Activated naive CD4-positive, alpha-beta T cell treated with anti-CD3 and anti-CD28 coated beads for 36 hours (primary cell): Measurements from ENCODE around the gene TNFRSF4. TPM values are rescaled to one million over a fixed set of nuclear protein-coding genes. Genes with fewer than 3 reads are reported as not detected.

Source experiments
- CTCF ChIA-PET: fragments of 350-600 bp; sonication (Branson Sonifier 250); formaldehyde crosslinking; loops from one replicate; lab custom pipeline; 2021; ENCODE audit warnings: antibody characterized with exemption; lab: Charles Lee
- DNase-seq: peaks from one replicate; pipeline ENCODE4 v3.0.0-alpha.2; 2020
- H3K27ac Mint-ChIP-seq: one replicate; pipeline ENCODE4 v1.8.0; 2021; ENCODE audit warnings: mild to moderate bottlenecking, mixed read lengths
- H3K27me3 Mint-ChIP-seq: one replicate; pipeline ENCODE4 v1.8.0; 2021; ENCODE audit warnings: low read depth, mixed read lengths
- H3K36me3 Mint-ChIP-seq: one replicate; pipeline ENCODE4 v1.8.0; 2021; ENCODE audit warnings: low read depth, mixed read lengths
- H3K4me1 Mint-ChIP-seq: one replicate; pipeline ENCODE4 v1.8.0; 2021; ENCODE audit warnings: low read depth, mixed read lengths
- H3K4me3 Mint-ChIP-seq: one replicate; pipeline ENCODE4 v1.8.0; 2021; ENCODE audit warnings: mild to moderate bottlenecking, moderate library complexity, mixed read lengths
- H3K9me3 Mint-ChIP-seq: one replicate; pipeline ENCODE4 v1.8.0; 2021; ENCODE audit warnings: mixed read lengths
- intact Hi-C: fragments of 100-400 bp; cut with micrococcal nuclease; formaldehyde crosslinking; loops from one replicate; pipeline ENCODE4 v1.15.1; 2023
- total RNA-seq, 2 experiments: library from RNA; stranded (reverse); gene quantifications; one replicate each; pipeline ENCODE4 v1.2.3, GENCODE V29; 2021

TNFRSF4 gene
- total RNA-seq, 2 experiments from 2014 or later = 107 to 110 TPM

DNA sequence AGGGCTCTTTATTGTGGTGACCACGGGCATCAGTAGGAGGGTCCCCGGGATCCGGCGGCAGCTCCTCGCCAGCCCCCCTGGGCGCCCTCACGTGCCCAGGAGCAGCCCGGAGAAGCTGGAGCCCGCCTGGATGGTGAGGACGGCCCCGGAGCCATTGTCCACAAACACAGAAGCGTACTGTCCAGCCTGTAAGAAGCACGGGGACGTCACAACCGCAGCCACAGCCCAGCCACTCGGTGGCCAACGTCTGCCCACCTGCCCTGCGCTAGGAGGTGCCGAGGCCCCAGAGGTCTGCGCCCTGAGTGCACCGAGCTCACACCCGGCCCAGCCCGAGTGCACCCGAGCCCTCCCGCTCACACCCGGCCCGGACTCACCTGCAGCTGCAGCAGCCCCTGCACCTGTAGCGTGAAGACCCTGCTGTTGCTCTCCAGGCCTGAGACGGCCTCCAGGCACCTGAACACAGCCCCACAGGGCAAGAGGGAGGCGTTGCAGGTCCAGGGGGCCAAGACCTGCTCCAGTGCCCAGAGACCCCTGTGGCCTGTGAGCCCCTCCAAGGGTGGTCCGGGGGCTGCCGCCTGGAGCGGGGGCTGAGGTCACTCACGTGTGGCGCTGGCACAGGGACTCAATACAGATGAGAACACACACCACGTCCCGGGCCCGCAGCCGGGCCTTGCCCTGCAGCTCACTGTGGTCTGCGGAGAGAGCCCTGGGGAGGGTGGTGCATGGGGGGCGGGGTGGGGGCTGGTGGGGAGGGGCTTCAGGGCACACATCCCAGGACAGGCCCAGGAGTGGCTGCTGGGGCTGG is 28.7 kb upstream of the TNFRSF4 start:
- Mint-ChIP-seq H3K4me1 (no peaks in the 10 kb centered on the region), H3K27ac (no peak overlapping the region), H3K27me3 (peaks cover 5% of the 10 kb centered on the region), H3K4me3 (no peak overlapping the region), H3K9me3 (no peaks in the 10 kb centered on the region), H3K36me3 (no peaks in the 10 kb centered on the region)
- DNase-seq = no peak
- CTCF ChIA-PET = interaction anchor here (0.8 to 1.2 kb wide), 2 partner anchors 8 to 120 kb away, joined by 3 to 4 read pairs; no protein-coding TSS in a partner anchor
- intact Hi-C loops = no loop called here

DNA sequence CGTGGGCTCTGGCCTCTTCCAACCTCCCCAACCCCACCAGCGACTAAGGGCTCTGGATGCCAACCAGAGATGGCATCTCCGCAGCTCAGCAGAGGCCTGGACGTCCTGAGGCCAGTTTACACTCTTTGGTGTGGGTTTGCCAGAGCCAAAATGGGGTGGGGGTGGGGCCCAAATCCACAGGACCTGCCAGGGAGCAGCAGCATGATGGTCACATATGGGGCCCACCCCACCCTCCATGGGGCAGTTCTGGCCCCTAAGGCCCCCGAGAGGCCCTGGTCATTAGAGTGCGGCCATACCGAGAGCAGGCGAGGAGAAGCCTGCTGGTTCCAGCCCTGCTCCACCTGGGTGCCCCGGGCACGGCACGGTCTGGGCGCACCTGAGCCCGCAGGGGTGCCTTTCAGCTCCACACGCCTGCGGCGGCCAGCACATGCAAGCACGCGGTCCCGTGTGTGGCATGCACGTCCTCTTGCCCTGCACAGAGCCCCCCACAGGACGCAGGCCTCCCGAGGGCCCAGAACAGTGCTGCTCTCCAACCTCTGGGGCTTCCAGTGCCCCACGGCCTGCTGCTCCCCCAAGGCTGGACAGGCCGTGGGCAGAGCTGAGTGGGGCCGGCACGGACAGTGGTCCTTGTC is 27.8 kb upstream of the TNFRSF4 start:
- intact Hi-C loops = no loop called here
- Mint-ChIP-seq H3K27me3 (peaks cover 5% of the 10 kb centered on the region), H3K36me3 (no peaks in the 10 kb centered on the region)

DNA sequence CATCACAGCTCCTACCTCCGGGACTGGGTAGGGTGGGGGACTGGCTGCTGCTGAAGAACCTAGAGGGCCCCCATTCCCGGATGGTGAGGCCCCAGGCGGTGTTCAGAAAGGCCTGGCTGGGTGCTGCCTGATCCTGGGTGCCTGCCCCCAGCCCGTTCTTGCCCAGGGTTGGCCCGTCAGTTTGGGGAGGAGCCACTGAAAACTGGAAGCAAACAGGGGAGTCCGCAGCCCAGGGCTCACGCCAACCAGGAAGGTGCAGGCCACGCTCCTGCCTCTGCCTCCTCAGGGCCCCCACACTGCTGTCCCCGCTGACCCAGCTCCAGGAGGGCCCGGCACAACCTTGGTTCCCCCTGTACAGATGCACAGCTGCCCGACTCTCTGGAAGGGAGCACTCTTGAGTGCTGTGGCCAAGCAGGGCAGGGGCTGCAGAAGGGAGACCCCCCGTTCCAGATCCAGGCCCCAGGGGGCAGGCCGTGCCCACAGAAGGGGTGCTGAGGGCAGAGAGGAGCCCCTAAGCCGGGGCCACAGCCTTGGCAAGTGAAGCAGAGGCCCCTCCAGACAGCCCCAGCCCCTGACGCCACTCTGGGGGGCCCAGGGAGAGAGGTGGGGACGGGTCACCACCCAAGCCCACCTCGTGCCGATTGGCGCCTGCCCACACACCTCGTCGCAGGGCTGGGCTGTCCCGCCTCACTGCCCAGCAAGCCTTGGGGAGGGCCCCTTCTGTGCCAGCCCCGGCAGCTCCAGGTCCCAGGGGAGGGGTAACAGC is 27.1 kb upstream of the TNFRSF4 start:
- intact Hi-C loops = no loop called here
- Mint-ChIP-seq H3K9me3 (no peaks in the 10 kb centered on the region), H3K4me3 (no peak overlapping the region), H3K4me1 (no peaks in the 10 kb centered on the region), H3K36me3 (no peaks in the 10 kb centered on the region), H3K27ac (no peak overlapping the region), H3K27me3 (peaks cover 4% of the 10 kb centered on the region)
- CTCF ChIA-PET = no interaction called here
- no peak for DNase-seq

More for the DNA sequence above, 27.8 kb upstream of the TNFRSF4 start:
- DNase-seq = no peak
- no peak overlapping the region for H3K27ac Mint-ChIP-seq
- no peak overlapping the region for H3K4me3 Mint-ChIP-seq
- H3K4me1 Mint-ChIP-seq = no peaks in the 10 kb centered on the region
- H3K9me3 Mint-ChIP-seq = no peaks in the 10 kb centered on the region
- CTCF ChIA-PET = interaction anchor here (0.8 to 1.2 kb wide), 2 partner anchors 9 to 119 kb away, joined by 3 to 4 read pairs; no protein-coding TSS in a partner anchor

DNA sequence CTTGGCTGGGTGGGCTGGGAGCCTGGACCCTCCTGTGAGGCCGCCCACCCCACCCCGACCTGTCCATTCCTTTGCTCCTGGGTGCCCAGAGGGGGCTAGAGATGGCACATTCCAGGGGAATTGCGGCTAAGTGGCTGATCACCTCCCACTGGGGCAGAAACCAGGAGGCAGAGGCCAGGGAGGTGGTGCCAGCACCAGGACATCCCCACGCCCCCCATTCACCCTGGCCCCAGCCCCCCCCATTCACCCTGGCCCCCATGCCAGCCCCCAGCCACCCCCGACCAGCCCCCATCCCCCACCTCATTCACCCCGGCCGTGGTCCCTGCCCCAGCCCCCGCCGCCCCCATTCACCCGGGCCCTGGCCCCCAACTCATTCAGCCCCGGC is 26.4 kb upstream of the TNFRSF4 start:
- H3K27ac Mint-ChIP-seq = no peak overlapping the region
- no peaks in the 10 kb centered on the region for H3K36me3 Mint-ChIP-seq
- CTCF ChIA-PET = no interaction called here

GRCh38 chr1:1239614-1240347 is 25.8 kb upstream of the TNFRSF4 start:
- Mint-ChIP-seq H3K4me1 (no peaks in the 10 kb centered on the region), H3K9me3 (no peaks in the 10 kb centered on the region), H3K27me3 (peaks cover 3% of the 10 kb centered on the region), H3K27ac (no peak overlapping the region), H3K36me3 (no peaks in the 10 kb centered on the region), H3K4me3 (no peak overlapping the region)
- CTCF ChIA-PET = interaction anchor here (0.6 to 0.8 kb wide), 2 partner anchors 117 to 130 kb away, joined by 3 to 4 read pairs; no protein-coding TSS in a partner anchor
- intact Hi-C loops = loop anchor here (10.0 kb wide), 1 partner anchor 205 kb away; no protein-coding TSS in a partner anchor
- DNase-seq = no peak

More for the DNA sequence above, 26.4 kb upstream of the TNFRSF4 start:
- intact Hi-C loops = no loop called here
- H3K4me1 Mint-ChIP-seq = no peaks in the 10 kb centered on the region
- H3K4me3 Mint-ChIP-seq = no peak overlapping the region
- DNase-seq = no peak
- H3K9me3 Mint-ChIP-seq = no peaks in the 10 kb centered on the region
- peaks cover 3% of the 10 kb centered on the region for H3K27me3 Mint-ChIP-seq

GRCh38 chr1:1239227-1239613 is 25.3 kb upstream of the TNFRSF4 start:
- CTCF ChIA-PET = interaction anchor here (0.6 to 0.8 kb wide), 2 partner anchors 117 to 130 kb away, joined by 3 to 4 read pairs; no protein-coding TSS in a partner anchor
- peaks cover 5% of the 10 kb centered on the region for H3K4me1 Mint-ChIP-seq
- H3K27ac Mint-ChIP-seq = no peak overlapping the region
- intact Hi-C loops = loop anchor here (10.0 kb wide), 1 partner anchor 204 kb away; no protein-coding TSS in a partner anchor
- DNase-seq = no peak
- peaks cover 2% of the 10 kb centered on the region for H3K36me3 Mint-ChIP-seq
- H3K27me3 Mint-ChIP-seq = peaks cover 3% of the 10 kb centered on the region
- H3K9me3 Mint-ChIP-seq = no peaks in the 10 kb centered on the region
- H3K4me3 Mint-ChIP-seq = no peak overlapping the region

DNA sequence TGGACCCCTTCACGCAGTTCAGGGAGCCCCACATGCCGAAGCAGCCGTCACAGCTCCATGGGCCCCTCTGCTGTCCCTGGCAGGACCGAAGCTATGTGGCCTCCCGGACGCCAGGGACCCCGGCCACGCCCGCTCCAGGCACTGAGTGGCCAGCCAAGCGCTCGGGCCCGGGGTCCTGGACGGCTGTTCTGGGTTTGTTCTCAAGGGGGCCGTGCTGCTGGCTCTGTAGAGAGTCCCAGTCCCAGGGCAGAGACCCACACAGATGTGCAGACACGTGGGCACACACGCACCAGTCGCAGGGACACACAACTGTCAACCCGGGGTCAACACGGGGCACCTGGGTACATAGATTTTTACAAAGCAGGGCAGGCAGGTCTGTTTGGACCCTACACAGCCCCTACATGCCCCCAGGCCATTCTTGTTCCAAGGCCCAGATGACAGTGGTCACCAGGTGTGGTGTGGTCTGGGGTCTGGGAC is 24.8 kb upstream of the TNFRSF4 start:
- H3K4me1 Mint-ChIP-seq = peaks cover 10% of the 10 kb centered on the region
- H3K4me3 Mint-ChIP-seq = no peak overlapping the region
- DNase-seq = no peak
- intact Hi-C loops = loop anchor here (10.0 kb wide), 1 partner anchor 204 kb away; no protein-coding TSS in a partner anchor
- peaks cover 3% of the 10 kb centered on the region for H3K27me3 Mint-ChIP-seq
- no peak overlapping the region for H3K27ac Mint-ChIP-seq
- CTCF ChIA-PET = interaction anchor here (0.7 to 0.8 kb wide), 2 partner anchors 116 to 117 kb away, joined by 3 to 4 read pairs; no protein-coding TSS in a partner anchor
- no peaks in the 10 kb centered on the region for H3K9me3 Mint-ChIP-seq
- H3K36me3 Mint-ChIP-seq = peaks cover 6% of the 10 kb centered on the region

- Mint-ChIP-seq H3K36me3 (peaks cover 10% of the 10 kb centered on the region), H3K27ac (no peak overlapping the region)
- CTCF ChIA-PET = interaction anchor here (0.7 to 0.9 kb wide), 2 partner anchors 116 to 117 kb away, joined by 3 read pairs; no protein-coding TSS in a partner anchor
Measured at GRCh38 chr1:1237874-1238701, 24.1 kb upstream of the TNFRSF4 start.

GRCh38 chr1:1236945-1237873 is 23.3 kb upstream of the TNFRSF4 start:
- DNase-seq = no peak
- CTCF ChIA-PET = interaction anchor here (0.6 to 0.9 kb wide), 2 partner anchors 84 to 116 kb away, joined by 3 read pairs; no protein-coding TSS in a partner anchor

More at GRCh38 chr1:1237874-1238701, 24.1 kb upstream of the TNFRSF4 start:
- Mint-ChIP-seq H3K4me1 (peaks cover 14% of the 10 kb centered on the region), H3K9me3 (no peaks in the 10 kb centered on the region), H3K4me3 (no peak overlapping the region), H3K27me3 (peaks cover 3% of the 10 kb centered on the region)
- intact Hi-C loops = loop anchor here (10.0 kb wide), 1 partner anchor 203 kb away; no protein-coding TSS in a partner anchor
- no peak for DNase-seq

More at GRCh38 chr1:1236945-1237873, 23.3 kb upstream of the TNFRSF4 start:
- H3K36me3 Mint-ChIP-seq = peaks cover 10% of the 10 kb centered on the region
- no peak overlapping the region for H3K27ac Mint-ChIP-seq
- intact Hi-C loops = loop anchor here (10.0 kb wide), 1 partner anchor 202 kb away; no protein-coding TSS in a partner anchor
- peaks cover 14% of the 10 kb centered on the region for H3K4me1 Mint-ChIP-seq
- peaks cover 3% of the 10 kb centered on the region for H3K27me3 Mint-ChIP-seq
- no peaks in the 10 kb centered on the region for H3K9me3 Mint-ChIP-seq
- H3K4me3 Mint-ChIP-seq = no peak overlapping the region
